ENCODE measurements around the gene LACTBL1.
"Not testable (repeated sequence)": the region's sequence is repeated elsewhere in the genome, so short reads cannot be mapped to it uniquely, and the experiment has no call there.

Gene LACTBL1

DNA sequence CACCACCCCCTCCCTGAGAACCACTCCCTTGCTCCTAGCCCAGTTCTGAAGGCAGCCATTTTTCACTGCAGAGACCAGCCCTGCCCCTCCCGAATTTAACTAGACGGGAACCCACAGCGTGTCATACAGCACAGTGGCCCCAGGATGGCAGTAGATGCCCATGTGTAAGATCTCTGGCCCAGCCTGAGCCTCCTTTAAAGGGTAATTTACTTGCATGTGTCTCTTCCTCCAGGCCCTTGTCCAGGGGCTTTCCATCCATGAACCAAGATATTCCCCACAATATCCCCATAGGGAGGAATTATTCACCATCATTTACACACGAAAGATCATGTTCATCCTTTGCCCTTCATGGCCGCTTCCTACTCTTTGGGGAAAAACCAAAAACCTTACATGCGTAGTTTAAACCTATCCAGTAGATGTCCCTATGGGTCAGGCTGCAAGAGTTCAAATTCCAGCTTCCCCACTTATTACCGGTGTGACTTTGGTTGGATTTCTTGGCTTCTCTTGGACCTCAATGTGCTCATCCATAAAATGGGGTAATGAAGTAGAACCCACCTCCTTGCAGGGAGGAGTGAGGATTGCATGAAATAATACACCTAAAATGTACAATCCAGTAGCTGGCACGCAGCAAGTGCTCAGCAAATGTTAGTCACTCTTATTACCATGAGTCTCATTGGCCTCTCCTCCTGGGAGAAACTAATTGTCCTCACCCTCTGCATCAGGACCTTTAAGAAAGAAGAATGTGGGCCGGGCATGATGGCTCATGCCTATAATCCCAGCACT, 4.0 kb upstream of the LACTBL1 start:
- peak; percentile 93 for DNase-seq (ENCODE audit: low spot score)

DNA sequence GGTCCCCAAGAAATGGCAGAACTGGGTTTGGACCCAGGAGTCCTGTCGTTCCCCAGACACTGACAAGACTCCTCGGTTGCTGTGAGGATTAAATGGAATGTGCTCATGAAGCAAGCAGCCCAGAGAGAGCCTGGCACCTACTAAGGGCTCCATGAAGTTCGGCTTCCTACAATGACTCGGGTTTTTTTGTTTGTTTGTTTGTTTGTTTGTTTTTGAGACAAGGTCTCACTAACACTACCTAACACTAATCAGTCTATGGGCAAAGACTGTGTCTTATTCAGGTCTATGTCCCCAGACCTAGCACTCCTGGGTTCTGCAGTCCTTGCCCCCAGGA, 3.4 kb upstream of the LACTBL1 start:
- no peak for DNase-seq (ENCODE audit: low spot score)

DNA sequence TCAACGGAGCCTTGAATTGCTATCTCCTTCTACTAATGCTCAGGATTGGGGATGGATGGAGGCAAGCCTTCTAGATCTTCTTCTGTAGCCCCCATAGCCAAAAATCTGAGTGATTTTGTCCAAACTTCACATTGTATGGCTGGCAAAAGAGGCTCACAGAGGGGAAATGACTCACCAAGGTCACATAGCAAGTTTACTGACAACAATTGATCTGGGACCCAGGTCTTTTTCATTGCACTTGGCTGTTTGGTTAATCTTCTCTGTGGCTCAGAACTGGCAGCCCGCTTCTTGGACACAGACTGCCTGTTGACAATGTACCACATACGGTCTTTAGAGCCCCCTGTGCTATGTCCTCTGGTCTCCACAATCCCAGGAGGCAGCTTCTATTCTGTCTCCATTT, 3.0 kb upstream of the LACTBL1 start:
- no peak for DNase-seq (ENCODE audit: low spot score)

DNA sequence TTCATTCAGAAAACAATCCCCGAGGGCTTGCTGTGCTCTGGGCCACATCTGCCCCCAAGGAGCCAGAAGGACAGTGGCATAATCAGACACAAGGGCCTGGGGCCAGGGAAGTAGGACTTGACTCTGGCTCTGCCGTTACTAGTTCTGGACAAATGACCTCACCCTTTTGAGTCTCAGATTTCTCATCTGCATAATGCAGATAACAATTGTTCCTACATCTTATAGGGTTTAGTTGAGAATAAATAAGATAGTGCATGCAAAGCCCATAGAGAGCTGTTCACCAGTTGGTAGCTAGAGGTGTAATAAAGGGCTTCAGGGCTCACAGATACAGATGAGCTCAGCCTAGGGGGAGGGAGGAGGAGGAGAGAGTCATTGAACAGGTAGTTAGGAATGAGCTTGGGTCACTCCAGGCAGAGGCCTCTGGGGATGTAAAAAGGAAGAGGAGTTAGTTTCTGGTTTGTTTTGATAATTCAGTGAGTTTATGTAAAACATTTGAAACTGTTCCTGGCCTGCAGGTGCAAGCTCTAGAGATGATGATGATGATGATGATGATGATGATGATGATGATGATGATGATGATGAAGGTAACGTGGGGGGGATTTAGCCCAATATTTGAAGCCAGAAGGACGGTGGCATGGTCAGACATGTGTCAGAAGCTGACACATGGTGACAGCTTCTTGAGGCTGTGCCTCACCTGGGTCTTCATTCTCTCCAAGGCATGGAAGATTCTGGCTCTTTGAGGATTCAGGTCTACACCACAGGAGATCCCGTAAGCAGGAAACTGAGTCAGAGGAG, 858 bp downstream of the LACTBL1 start:
- DNase-seq (ENCODE audit: low spot score), result no peak

DNA sequence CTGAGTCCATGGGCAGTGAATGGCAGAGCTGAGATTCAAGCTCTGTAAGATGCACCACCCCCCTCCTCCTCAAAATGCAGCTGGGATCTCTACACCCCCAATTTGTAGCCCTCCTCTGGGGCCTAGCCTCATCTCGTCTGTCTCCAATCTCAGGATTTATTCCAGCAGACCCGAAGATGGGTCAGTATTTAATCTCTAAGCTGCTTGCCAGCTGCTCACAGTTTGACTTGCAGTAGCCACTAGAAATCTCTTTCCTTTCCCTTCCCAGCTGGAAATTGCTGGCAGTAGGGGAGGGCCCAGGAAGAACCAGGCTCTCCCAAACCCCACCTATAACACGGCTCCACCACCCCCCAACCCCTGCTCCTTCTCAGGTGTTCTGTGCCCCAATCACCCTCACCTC, 1.5 kb downstream of the LACTBL1 start:
- DNase-seq (ENCODE audit: low spot score), result no peak

DNA sequence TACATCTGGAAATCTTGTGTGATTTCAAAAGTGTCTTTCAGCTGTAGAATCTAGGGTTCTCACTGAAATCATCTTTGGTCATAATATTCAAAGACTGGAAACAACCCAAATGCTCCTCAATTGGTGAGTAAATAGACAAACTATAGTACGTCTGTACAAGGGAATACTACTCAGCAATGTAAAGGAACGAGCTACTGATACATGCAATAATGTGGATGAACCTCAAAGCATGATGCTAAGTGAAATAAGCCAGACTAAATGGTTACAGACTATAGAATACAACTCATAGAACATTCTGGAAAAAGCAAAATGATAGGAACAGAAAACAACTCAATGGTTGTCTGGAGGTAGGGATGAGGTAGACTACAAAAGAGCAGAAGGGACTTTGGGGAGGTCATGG, 2.6 kb downstream of the LACTBL1 start:
- no peak for DNase-seq (ENCODE audit: low spot score)

DNA sequence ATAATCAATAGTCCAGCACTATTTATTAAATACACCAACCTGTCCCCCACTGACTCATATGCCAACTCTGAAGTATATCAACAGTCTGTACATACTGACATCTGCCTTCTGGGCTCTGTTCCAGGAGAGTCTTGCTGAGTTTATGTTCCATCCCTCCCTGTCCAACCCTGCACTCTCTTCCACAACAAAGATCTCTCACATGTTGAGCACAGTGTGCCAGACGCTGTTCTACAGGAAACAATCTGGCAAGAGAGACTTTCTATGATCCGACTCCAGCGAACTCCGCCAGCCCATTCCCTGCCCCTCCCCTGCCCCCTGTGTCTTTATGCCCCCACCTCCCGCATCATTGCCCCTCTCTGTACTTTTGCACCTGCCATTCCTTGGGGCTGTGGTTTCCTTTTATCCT, 3.4 kb downstream of the LACTBL1 start:
- no peak for DNase-seq (ENCODE audit: low spot score)

DNA sequence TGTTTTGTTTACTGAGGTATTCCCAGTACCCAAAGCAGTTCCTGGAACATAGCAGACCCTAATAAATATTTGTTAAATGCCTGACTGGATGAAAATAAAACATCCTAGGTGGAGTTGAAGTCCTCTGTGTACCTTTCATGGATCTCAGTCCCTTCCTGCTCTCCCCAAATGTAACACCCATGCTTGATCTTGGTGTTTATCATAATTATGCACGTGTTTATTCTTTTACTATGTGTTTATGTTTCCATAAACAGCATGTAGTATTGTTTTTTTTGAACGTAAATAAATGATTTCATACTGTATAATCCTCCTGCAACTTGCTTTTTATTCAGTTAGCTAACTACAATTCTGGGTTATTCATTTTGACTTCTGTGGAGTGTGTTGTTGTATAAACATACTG, 4.8 kb downstream of the LACTBL1 start:
- DNase-seq (ENCODE audit: low spot score), result no peak

DNA sequence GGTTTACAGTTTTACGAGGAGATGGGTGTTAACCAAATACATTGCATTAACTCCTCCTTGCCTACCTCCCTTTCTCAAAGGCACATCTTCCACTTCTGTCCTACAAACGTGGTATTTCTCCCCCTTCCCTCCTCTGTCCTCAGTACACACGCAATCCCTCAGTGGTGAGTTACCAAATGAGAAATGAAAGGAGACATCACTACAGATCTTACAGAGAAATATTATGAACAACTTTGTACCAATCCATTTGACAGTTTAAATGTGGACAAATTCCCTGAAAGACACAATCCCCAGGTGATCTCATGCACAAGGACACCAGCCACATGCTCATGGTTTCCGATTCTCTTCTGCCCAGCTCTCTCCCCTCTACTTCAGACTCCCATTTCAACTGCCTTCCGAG, 6.4 kb downstream of the LACTBL1 start:
- no peak for DNase-seq (ENCODE audit: low spot score)

DNA sequence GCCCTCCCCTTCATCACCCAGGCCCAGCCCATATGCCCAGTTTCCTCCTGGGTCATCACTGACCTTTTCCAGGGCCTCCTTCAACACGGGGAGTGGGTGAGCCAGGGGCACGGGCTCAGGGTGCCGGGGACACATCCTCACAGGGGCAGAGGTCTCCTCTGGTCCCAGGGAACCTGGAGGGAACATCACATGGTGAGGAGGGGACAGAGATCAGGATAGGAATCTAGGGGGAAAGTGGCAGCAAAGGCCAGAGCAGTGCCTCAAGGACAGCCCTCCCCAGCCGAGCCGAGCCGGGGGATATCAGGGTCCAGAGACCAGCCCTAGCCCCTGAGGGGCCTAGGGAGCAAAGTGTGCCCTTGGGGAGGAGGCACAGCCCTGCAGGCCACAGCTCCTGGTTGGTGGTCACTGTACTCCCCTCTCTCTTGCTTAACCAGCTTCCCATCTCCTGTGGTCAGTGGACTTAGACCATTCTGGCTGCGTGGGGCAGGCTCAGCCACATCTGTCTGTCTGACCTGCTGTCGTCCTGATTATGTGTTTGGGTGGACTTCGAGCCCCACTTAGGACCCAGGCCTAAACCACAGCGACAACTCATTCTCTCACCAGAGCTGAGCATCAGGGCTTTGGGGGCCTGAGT, 9.5 kb downstream of the LACTBL1 start:
- no peak for DNase-seq (ENCODE audit: low spot score)

DNA sequence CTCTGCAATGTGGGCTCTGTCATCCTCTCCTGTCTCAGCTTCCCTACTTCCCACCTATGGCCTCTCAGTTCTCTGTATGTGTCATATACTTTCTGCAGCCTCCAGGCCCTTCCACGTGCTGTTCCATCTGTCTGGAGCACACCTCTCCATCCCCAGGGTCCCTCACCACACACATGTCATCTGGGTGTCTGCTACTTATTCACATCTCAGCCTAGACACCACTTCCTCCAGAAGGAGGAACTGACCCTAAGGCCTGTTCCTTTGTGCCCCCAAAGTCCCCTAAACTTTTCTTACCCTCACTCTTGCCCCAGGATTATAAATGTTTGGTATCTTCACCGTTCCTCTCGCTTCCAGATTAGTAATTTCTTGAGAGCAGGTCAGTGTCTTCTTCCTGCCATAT, 10.1 kb downstream of the LACTBL1 start:
- DNase-seq (ENCODE audit: low spot score), result no peak

DNA sequence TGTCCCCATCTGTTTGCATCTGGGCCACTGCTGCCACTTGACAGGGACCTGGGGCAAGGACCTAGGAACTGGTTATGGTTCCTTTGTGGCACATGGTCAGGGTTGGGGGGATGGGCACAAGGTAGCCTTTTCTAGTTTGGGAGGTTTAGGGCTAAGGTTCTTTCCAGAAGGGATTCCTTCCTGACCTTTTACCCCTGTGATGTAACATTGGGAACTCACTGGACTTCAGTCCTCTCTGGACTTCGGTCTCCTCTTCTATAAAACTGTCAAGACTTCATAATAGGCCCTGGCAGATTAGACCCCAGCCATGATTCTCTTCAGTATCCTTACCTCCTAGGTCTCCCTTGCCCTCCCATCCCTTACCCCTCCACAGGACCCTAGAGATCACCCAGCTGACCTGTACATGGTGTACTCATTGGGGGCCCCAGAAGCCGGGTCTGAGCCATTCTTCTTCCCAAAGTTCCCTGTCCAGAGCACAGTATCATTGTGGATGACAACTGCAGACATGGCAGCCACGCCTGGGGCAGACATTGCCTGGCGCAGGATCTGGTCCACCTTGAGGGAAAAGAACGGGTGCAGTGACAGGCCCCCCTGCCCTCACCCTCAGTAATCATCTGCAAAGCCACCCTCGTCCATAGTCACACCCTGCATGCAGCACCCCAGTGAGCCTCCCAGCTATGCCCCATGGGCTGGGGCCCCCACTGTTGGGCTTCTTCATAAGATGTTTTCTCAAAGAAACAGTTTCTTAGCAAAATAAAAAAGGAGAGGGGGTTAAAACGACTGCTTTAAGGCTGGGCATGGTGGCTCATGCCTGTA, 12.9 kb downstream of the LACTBL1 start:
- no peak for DNase-seq (ENCODE audit: low spot score)

DNA sequence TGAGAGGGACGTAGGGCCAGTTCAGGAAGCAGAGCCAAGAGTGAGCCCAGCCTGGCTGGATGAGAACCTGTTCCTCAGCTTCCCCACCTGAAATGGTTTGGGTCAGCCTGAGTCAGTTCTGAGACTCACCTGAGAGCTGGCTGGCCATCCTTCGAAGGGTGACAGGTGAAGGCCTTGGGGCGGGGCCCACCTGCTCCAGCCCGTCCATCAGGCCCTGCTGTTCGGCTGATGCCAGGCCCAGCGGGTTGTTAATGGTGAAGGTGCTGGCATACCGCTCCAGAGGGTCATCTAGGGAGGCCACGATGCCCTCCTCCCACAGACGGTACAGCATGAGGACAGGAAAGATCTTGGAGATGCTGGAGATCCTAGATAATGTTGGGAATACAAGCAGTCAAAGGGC, 14.1 kb downstream of the LACTBL1 start:
- DNase-seq (ENCODE audit: low spot score), result no peak

DNA sequence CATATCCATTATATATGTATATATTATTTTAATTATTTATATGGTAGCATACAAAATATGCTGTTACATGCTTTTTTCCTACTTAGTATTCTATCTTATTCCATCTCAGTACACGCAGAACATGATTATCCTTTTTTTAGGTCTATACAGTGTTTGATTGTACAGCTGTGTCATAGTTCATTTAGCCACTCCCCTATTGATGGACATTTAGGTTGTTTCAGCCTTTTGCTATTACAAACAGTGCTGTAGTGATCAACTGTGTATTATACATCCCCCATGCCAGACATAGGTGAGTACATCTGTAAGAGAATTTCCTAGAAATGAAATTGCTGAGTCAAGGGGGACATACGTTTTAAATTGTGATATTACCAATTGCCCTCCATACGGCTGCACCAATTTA, 15.6 kb downstream of the LACTBL1 start:
- DNase-seq (ENCODE audit: low spot score), result no peak

DNA sequence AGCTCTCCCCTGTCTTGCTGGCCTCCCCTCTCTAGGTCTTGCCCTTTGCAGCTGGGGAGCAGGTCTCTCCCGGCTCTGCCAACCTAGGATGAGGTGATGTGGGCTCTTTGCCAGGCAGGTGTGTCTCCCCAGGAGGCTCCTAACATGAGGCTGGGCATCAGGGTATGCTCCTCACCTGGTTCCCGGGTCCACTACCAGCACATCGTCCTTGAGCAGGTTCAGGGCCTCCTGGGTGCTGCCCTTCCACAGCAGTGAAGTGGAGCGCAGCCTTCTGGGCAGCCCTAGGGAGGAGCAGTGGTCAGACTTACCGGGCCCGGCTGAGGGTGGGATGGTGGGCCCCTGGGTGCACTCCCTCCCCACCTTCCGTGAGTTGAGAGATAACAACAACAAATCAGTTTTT, 17.5 kb downstream of the LACTBL1 start:
- no peak for DNase-seq (ENCODE audit: low spot score)

DNA sequence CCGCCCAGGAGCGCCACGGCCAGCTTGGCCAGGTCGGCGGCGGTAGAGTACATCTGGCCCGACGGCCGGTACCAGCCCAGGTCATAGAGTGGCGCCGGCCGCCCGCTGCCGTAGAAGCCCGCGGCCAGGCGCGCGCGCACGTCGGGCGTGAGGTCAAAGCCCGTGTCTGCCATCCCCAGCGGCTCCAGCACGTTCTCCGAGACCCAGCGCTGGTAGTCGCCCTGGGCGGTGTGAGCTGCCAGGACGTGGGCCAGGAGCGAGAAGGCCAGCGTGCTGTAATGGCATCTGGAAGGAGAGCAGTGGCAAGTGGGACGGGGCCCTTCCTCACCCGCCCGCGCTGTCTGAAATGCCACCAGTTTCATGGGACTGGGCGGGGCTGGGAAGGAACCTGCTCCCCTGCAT, 18.9 kb downstream of the LACTBL1 start:
- DNase-seq (ENCODE audit: low spot score), result no peak

DNA sequence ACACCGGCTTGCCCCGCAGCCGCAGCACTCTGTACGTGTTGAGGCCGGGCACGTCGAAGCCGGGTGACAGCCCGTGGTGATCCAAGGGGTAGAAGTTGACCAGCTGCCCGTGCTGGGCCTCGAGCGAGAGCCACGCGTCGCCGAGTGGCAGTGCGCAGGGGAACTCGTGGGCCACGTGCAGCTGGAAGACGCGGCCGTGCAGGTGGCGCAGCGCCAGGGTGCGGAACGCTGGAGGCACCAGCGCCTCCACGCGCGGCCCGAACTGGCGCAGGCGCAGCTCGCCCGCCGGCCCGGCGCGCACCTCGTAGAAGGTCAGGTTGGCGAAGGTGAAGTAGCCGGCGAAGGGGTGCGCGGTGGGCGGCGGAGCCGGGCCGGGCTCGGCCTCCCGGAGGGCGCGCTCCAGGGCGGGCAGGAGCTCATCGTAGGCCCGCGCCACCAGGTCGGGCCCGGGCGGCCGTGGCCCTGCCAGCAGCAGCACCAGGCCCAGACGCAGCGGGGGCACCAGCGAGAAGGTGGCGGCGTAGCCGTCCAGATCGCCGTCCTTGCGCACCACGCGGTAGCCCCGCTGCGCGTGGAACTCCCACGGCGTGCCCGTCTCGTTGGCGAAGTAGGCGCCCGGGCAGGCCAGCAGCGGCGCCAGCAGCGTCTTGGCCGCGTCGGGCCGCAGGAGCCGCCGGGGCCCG, 19.5 kb downstream of the LACTBL1 start:
- DNase-seq (ENCODE audit: low spot score), result no peak

DNA sequence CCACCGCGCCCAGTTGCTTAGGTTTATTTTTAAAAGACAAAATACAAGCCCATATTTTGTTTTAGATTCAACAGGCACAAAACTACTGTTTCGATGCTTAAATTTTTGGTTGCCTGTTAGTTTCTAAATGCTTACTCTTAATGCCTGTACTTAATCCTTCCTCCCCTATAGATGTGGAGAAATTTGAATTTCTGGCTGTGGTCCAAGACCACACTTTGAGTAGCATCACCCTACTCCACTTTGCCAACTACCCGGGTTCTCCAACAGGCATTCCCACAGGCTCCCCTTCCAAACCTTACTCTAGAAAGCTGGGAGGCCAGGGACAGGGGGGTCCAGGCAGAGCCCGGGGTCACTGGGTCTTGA, 20.0 kb downstream of the LACTBL1 start:
- no peak for DNase-seq (ENCODE audit: low spot score)

DNA sequence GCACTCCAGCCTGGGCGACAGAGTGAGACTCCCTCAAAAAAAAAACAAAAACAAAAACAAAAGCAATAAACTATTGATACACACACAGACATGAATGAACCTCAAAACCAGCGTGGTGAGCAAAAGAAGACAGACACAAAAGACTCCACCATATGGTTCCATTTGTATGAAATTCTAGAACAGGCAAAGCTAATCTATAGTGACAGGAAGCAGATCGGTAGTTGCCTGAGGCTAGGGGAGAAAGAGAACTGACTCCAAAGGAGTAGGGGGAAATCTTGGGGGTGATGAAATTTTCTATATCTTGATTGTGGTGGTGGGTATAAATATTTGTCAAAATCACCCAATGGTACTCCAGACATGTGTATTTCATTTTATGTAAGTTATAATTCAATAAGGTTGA, 20.9 kb downstream of the LACTBL1 start:
- no peak for DNase-seq (ENCODE audit: low spot score)

DNA sequence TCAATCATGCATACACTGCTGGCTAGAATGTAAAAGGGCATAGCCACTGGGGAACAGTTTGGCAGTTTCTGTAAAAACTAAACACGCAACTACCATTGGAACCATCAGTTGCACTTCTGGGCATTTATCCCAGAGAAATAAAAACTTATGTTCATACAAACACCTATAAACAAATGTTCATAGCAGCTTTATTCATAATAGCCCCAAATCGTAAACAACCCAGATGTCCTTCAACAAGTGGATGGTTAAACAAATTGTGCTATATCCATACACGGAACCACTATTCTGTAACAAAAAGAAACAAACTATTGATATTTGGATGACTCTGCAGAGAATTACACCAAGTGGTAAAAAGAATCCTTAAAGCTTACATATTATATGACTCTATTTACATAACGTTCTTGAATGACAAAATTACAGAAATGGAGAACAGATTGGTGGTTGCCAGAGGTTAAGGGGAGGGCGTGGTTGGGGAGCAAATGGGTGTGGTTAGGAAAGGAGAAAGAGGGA, 22.8 kb downstream of the LACTBL1 start:
- DNase-seq (ENCODE audit: low spot score), result no peak

DNA sequence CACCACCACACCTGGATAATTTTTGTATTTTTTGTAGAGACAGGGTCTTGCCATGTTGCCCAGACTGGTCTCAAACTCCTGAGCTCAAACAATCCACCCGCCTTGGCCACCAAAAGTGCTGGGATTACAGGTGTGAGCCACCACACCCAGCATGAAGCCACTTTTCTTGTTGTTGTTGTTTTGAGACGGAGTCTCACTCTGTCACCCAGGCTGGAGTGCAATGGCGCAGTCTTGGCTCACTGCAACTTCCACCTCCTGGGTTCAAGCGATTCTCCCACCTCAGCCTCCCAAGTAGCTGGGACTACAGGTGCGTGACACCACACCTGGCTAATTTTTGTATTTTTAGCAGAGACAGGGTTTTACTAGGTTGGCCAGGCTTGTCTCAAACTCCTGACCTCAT, 27.5 kb downstream of the LACTBL1 start:
- not testable (repeated sequence) for DNase-seq (ENCODE audit: low spot score)
